H9 (cell line): Measurements from ENCODE around the gene PROSER3. TPM values are rescaled to one million over a fixed set of nuclear protein-coding genes. Genes with fewer than 3 reads are reported as not detected.

Experiments
- DNase-seq: peaks from one replicate; pipeline ENCODE4 v3.0.0-alpha.2; 2017
- H2AFZ ChIP-seq: one replicate; pipeline ENCODE4 v1.6.1; 2013; ENCODE audit warnings: mild to moderate bottlenecking, low read length, control low read depth, moderate library complexity
- H2AK5ac ChIP-seq: 2 replicates; pipeline ENCODE4 v1.6.1; 2013; ENCODE audit warnings: low read length, control low read depth, mixed read lengths; ENCODE audit not compliant: insufficient read length
- H2BK120ac ChIP-seq: one replicate; pipeline ENCODE4 v1.6.1; 2013; ENCODE audit warnings: low read depth, mild to moderate bottlenecking, low read length, control low read depth, inconsistent platforms; ENCODE audit not compliant: poor library complexity, severe bottlenecking
- H2BK12ac ChIP-seq: 2 replicates; pipeline ENCODE4 v1.6.1; 2013; ENCODE audit warnings: low read length, control low read depth, mixed read lengths, low read depth; ENCODE audit not compliant: insufficient read length
- H2BK15ac ChIP-seq: 2 replicates; pipeline ENCODE4 v1.6.1; 2013; ENCODE audit warnings: low read depth, low read length, control low read depth
- H2BK20ac ChIP-seq: one replicate; pipeline ENCODE4 v1.6.1; 2013; ENCODE audit warnings: low read depth, mild to moderate bottlenecking, low read length, control low read depth, inconsistent platforms; ENCODE audit not compliant: poor library complexity, severe bottlenecking
- H2BK5ac ChIP-seq: 2 replicates; pipeline ENCODE4 v1.6.1; 2013; ENCODE audit warnings: low read length, control low read depth, mixed read lengths; ENCODE audit not compliant: insufficient read length
- H3K14ac ChIP-seq: 2 replicates; pipeline ENCODE4 v1.6.1; 2013; ENCODE audit warnings: low read length, control low read depth; ENCODE audit not compliant: insufficient read depth
- H3K18ac ChIP-seq: 2 replicates; pipeline ENCODE4 v1.6.1; 2013; ENCODE audit warnings: low read depth, mild to moderate bottlenecking, mixed read lengths, low read length, control low read depth; ENCODE audit not compliant: insufficient read length
- H3K23ac ChIP-seq: 2 replicates; pipeline ENCODE4 v1.6.1; 2013; ENCODE audit warnings: low read length, control low read depth, mixed read lengths, low read depth; ENCODE audit not compliant: insufficient read length
- H3K23me2 ChIP-seq: 2 replicates; pipeline ENCODE4 v1.6.1; 2013; ENCODE audit warnings: low read depth, mild to moderate bottlenecking, mixed read lengths, low read length, control low read depth; ENCODE audit not compliant: insufficient read length, poor library complexity, severe bottlenecking
- H3K27ac ChIP-seq: 2 replicates; pipeline ENCODE4 v1.5.1; 2013; ENCODE audit warnings: low read length, control low read depth, mixed read lengths, low read depth; ENCODE audit not compliant: insufficient read length
- H3K27me3 ChIP-seq: 2 replicates; pipeline ENCODE4 v1.6.1; 2013; ENCODE audit warnings: low read length, control low read depth, inconsistent platforms; ENCODE audit not compliant: insufficient read depth
- H3K4ac ChIP-seq: 2 replicates; pipeline ENCODE4 v1.6.1; 2013; ENCODE audit warnings: low read depth, mild to moderate bottlenecking, control low read depth, inconsistent platforms, low read length, moderate library complexity
- H3K4me1 ChIP-seq: 2 replicates; pipeline ENCODE4 v1.6.1; 2013; ENCODE audit warnings: low read length, control low read depth, inconsistent platforms; ENCODE audit not compliant: insufficient read depth
- H3K4me2 ChIP-seq: 2 replicates; pipeline ENCODE4 v1.6.1; 2013; ENCODE audit warnings: low read length, control low read depth, mixed read lengths; ENCODE audit not compliant: insufficient read length, insufficient read depth
- H3K56ac ChIP-seq: 2 replicates; pipeline ENCODE4 v1.6.1; 2013; ENCODE audit warnings: low read depth, mild to moderate bottlenecking, mixed read lengths, low read length, control low read depth; ENCODE audit not compliant: insufficient read length
- H3K79me1 ChIP-seq: 2 replicates; pipeline ENCODE4 v1.6.1; 2013; ENCODE audit warnings: low read depth, mild to moderate bottlenecking, moderate library complexity, low read length, control low read depth, inconsistent platforms; ENCODE audit not compliant: insufficient read depth, poor library complexity, severe bottlenecking
- H3K79me2 ChIP-seq: 2 replicates; pipeline ENCODE4 v1.6.1; 2013; ENCODE audit warnings: low read length, control low read depth, inconsistent platforms; ENCODE audit not compliant: insufficient read depth
- H3K9ac ChIP-seq: 2 replicates; pipeline ENCODE4 v1.6.1; 2013; ENCODE audit warnings: low read length, control low read depth, mixed read lengths; ENCODE audit not compliant: insufficient read length; ENCODE audit errors: extremely low read depth
- H3K9me3 ChIP-seq: one replicate; pipeline ENCODE4 v1.6.1; 2013; ENCODE audit warnings: low read depth, low read length, inconsistent platforms; ENCODE audit not compliant: control insufficient read depth
- H3T11ph ChIP-seq: one replicate; pipeline ENCODE4 v1.6.1; 2013; ENCODE audit warnings: mild to moderate bottlenecking, low read length, control low read depth, inconsistent platforms
- H4K20me1 ChIP-seq: one replicate; pipeline ENCODE4 v1.6.1; 2013; ENCODE audit not compliant: control insufficient read depth, insufficient read length, insufficient read depth
- H4K5ac ChIP-seq: 2 replicates; pipeline ENCODE4 v1.6.1; 2013; ENCODE audit warnings: low read depth, mild to moderate bottlenecking, mixed read lengths, low read length, control low read depth; ENCODE audit not compliant: insufficient read length
- H4K8ac ChIP-seq: replicated peaks from 2 replicates; pipeline ENCODE4 v1.6.1; 2013; ENCODE audit warnings: low read length, control low read depth, mixed read lengths, low read depth; ENCODE audit not compliant: insufficient read length
- H4K91ac ChIP-seq: 2 replicates; pipeline ENCODE4 v1.6.1; 2013; ENCODE audit warnings: low read depth, mild to moderate bottlenecking, moderate library complexity, mixed read lengths, low read length, control low read depth; ENCODE audit not compliant: insufficient read length
- H3K27ac Mint-ChIP-seq, 3 experiments: 2 replicates in 2 of 3; 3 replicates in 1 of 3; pipeline ENCODE4 v1.8.0; 2020 to 2021; ENCODE audit warnings: mixed read lengths in 3 of 3, mild to moderate bottlenecking in 1 of 3, moderate library complexity in 1 of 3
- H3K27me3 Mint-ChIP-seq: 2 replicates; pipeline ENCODE4 v1.8.0; 2021; ENCODE audit warnings: low read depth, mild to moderate bottlenecking, moderate library complexity, mixed read lengths
- H3K36me3 Mint-ChIP-seq, 3 experiments: 2 replicates in 2 of 3; 3 replicates in 1 of 3; pipeline ENCODE4 v1.8.0; 2020 to 2021; ENCODE audit warnings: low read depth in 3 of 3, mixed read lengths in 3 of 3; ENCODE audit not compliant: insufficient read depth in 1 of 3
- H3K4me1 Mint-ChIP-seq, 2 experiments: 2 replicates each; pipeline ENCODE4 v1.8.0; 2020; ENCODE audit warnings: mixed read lengths in 2 of 2
- H3K4me3 Mint-ChIP-seq, 2 experiments: 2 replicates in 1 of 2; 3 replicates in 1 of 2; pipeline ENCODE4 v1.8.0; 2020 to 2021; ENCODE audit warnings: mild to moderate bottlenecking in 2 of 2, mixed read lengths in 2 of 2, moderate library complexity in 1 of 2
- H3K9me3 Mint-ChIP-seq, 2 experiments: 2 replicates in 1 of 2; 3 replicates in 1 of 2; pipeline ENCODE4 v1.8.0; 2020; ENCODE audit warnings: mild to moderate bottlenecking in 2 of 2, mixed read lengths in 2 of 2, moderate library complexity in 1 of 2
- WGBS: extraction: QIAGEN DNeasy Blood & Tissue Kit; methylation state at CpG from one replicate; pipeline ENCODE4 v1.1.7; 2013; ENCODE audit warnings: missing lambda C conversion rate, low lambda C conversion rate, mixed read lengths; ENCODE audit not compliant: insufficient read length; ENCODE audit errors: extremely low coverage; 5-methylcytosine and 5-hydroxymethylcytosine counted together
- total RNA-seq: library from RNA; stranded (reverse); gene quantifications from 2 replicates; pipeline ENCODE4 v1.2.1, GENCODE V29; 2021
- TF ChIP-seq, protein P1 (sequence below): fragments of 200-600 bp; sonication (generic); conservative IDR thresholded peaks from 3 replicates; pipeline ENCODE4 v1.8.0; 2021; ENCODE audit warnings: antibody characterized with exemption, mild to moderate bottlenecking

Gene PROSER3
- total RNA-seq, 1 experiment from 2014 or later, result 29.1 TPM

DNA sequence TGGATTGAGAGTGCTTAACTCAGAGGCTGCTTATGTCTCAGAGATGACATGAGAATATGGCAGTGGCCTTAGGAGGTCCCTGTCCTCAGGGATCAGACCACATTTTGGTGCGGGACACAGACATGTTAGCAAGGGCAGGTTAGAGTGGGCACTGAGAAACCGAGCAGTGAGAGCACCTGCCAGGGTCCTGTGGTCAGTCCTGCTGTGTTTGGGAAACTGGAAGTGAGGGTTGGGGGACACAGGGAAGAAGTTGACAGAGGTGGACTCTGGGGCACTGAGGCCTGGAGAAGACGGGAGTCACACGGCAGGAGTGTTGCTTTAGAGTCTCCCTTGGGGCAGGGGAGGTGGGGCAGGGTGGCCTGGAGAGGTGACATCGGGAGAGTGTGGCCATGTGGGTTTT, 23.1 kb upstream of the PROSER3 start:
- Mint-ChIP-seq H3K27me3 (no peaks in the 10 kb centered on the region), H3K4me1 (peaks cover 4 to 6% of the 10 kb centered on the region in 2 experiments; a peak in 2 of 4 replicates), H3K4me3 (no peak overlapping the region), H3K9me3 (no peaks in the 10 kb centered on the region), H3K36me3 (peaks cover 48 to 72% (median 67%) of the 10 kb centered on the region in 3 experiments), H3K27ac (peak overlapping the region in 1 of 3 experiments; percentile 32; a peak in 1 of 7 replicates)
- Histone ChIP-seq H3K18ac (no peak overlapping the region), H3K79me2 (no peaks in the 10 kb centered on the region), H2AK5ac (no peak overlapping the region), H3K23me2 (peaks cover 2% of the 10 kb centered on the region), H3K9me3 (no peaks in the 10 kb centered on the region), H3K4me2 (no peak overlapping the region), H3K14ac (no peak overlapping the region), H3K4me1 (no peaks in the 10 kb centered on the region), H2BK120ac (no peak overlapping the region), H3K23ac (no peak overlapping the region), H2BK5ac (no peak overlapping the region), H3K56ac (no peak overlapping the region), H2BK12ac (no peak overlapping the region), H4K8ac (no peak overlapping the region), H3K27me3 (no peaks in the 10 kb centered on the region), H3T11ph (no peak overlapping the region), H2AFZ (no peak overlapping the region), H3K9ac (no peak overlapping the region), H3K4ac (no peak overlapping the region), H4K5ac (no peak overlapping the region), H3K27ac (no peak overlapping the region), H2BK15ac (no peak overlapping the region), H2BK20ac (no peak overlapping the region), H4K20me1 (no peaks in the 10 kb centered on the region), H3K79me1 (no peaks in the 10 kb centered on the region), H4K91ac (no peak overlapping the region)
- DNase-seq, result no peak
- no CpG with 5 or more reads among the region's 5 CpGs for WGBS
- TF ChIP-seq, protein P1, sequence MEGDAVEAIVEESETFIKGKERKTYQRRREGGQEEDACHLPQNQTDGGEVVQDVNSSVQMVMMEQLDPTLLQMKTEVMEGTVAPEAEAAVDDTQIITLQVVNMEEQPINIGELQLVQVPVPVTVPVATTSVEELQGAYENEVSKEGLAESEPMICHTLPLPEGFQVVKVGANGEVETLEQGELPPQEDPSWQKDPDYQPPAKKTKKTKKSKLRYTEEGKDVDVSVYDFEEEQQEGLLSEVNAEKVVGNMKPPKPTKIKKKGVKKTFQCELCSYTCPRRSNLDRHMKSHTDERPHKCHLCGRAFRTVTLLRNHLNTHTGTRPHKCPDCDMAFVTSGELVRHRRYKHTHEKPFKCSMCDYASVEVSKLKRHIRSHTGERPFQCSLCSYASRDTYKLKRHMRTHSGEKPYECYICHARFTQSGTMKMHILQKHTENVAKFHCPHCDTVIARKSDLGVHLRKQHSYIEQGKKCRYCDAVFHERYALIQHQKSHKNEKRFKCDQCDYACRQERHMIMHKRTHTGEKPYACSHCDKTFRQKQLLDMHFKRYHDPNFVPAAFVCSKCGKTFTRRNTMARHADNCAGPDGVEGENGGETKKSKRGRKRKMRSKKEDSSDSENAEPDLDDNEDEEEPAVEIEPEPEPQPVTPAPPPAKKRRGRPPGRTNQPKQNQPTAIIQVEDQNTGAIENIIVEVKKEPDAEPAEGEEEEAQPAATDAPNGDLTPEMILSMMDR, result no peak
